ENCODE data around the gene RAB5B. TPM values are rescaled to one million over a fixed set of nuclear protein-coding genes. Genes with fewer than 3 reads are reported as not detected.

The RAB5B gene
- polyA plus RNA-seq, 2 donors: 78.2 to 88.8 TPM

DNA sequence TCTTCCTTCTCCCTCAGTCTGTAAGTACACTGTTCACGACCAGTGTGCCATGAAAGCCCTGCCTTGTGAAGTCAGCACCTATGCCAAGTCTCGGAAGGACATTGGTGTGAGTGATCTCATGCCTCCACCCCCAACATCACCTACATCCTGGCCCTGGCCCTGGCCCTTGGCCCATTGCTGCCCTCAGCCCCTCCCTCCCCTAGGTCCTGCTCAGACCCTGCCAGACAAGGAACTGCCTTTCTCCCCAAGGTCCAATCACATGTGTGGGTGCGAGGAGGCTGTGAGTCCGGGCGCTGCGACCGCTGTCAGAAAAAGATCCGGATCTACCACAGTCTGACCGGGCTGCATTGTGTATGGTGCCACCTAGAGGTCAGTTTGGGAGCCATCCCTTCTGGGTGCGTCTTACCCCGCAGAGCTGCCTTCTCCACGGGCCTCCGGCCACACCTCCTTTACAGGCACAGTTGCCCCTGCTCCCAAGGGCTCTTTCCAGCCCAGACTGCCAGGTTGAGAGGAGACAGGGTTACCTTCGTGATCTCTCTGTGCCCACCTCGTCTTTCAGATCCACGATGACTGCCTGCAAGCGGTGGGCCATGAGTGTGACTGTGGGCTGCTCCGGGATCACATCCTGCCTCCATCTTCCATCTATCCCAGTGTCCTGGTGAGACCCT, 33.7 kb upstream of the RAB5B start:
- no peak overlapping the region for H3K4me3 ChIP-seq (ENCODE audit: low read depth in 1 of 2, low read length in 2 of 2)
- H3K36me3 ChIP-seq (ENCODE audit: control insufficient read depth in 2 of 2, insufficient read depth in 2 of 2, low read length in 1 of 2): peaks cover 0 to 34% of the 10 kb centered on the region in 2 donors
- no peaks in the 10 kb centered on the region for H3K9me3 ChIP-seq (ENCODE audit: control insufficient read depth in 2 of 2, insufficient read depth in 1 of 2, low read depth in 1 of 2, low read length in 1 of 2)
- H3K27ac ChIP-seq (ENCODE audit: low read depth in 2 of 2, low read length in 1 of 2): peak overlapping the region; percentile 77 to 91
- 15 to 16% methylated on average over 18 of the region's 18 CpGs for WGBS, 2 donors
- H3K27me3 ChIP-seq (ENCODE audit: control insufficient read depth in 1 of 2, insufficient read depth in 2 of 2, low read length in 2 of 2): no peaks in the 10 kb centered on the region
- H3K4me1 ChIP-seq (ENCODE audit: control insufficient read depth in 2 of 2, insufficient read depth in 2 of 2, low read length in 1 of 2): peaks cover 4 to 11% of the 10 kb centered on the region in 2 donors

DNA sequence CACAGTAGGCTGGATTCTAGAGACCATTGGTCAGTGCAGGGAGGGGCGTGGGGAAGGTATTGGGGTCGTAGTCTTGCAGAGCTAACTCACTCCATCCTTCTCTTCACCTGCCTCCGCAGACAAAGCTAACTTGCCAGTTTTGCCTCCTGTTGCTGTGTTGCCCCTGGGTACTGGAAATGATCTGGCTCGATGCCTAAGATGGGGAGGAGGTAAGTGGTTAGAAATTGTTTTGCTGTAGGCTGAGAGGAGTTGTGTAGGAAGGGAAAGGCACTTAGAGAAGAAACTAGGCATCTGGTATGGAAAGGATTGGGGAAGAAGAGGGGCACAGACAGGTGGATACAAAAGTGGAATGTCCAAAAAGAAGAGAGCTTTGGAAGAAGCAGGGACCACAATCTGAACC, 31.8 kb upstream of the RAB5B start:
- peaks cover 4 to 9% of the 10 kb centered on the region in 2 donors for H3K4me1 ChIP-seq (ENCODE audit: control insufficient read depth in 2 of 2, insufficient read depth in 2 of 2, low read length in 1 of 2)
- H3K27me3 ChIP-seq (ENCODE audit: control insufficient read depth in 1 of 2, insufficient read depth in 2 of 2, low read length in 2 of 2): no peaks in the 10 kb centered on the region
- no peaks in the 10 kb centered on the region for H3K9me3 ChIP-seq (ENCODE audit: control insufficient read depth in 2 of 2, insufficient read depth in 1 of 2, low read depth in 1 of 2, low read length in 1 of 2)
- H3K27ac ChIP-seq (ENCODE audit: low read depth in 2 of 2, low read length in 1 of 2): no peak overlapping the region
- WGBS, 2 donors: 75 to 79% methylated on average over 4 of the region's 4 CpGs
- peaks cover 0 to 31% of the 10 kb centered on the region in 2 donors for H3K36me3 ChIP-seq (ENCODE audit: control insufficient read depth in 2 of 2, insufficient read depth in 2 of 2, low read length in 1 of 2)
- no peak overlapping the region for H3K4me3 ChIP-seq (ENCODE audit: low read depth in 1 of 2, low read length in 2 of 2)

DNA sequence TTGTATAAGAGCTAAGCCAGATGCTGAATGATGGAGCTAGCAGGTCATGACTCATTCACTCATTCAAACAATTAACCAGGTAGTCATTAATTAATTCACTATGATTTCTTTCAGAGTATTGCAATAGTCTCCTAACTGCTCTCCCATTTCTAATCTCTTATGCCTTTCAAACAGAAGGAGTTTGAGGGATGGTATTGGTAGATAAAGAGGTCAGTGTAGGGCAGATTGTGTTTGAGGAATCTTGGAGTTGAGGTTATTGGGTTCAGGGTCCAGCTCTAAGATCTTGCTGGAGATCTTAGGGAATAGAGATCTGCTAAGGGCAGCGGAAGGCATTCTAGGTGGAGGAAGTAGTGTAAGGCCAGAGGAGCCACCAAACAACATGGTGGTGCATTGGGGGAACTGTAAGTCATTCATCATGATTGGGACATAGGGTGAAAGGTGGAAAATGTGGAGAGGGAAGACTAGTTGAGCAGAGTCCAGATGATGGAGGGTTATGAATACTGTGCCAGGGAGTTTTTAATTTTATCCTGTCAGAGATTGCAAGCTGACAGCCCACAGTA, 31.2 kb upstream of the RAB5B start:
- peaks cover 0 to 31% of the 10 kb centered on the region in 2 donors for H3K36me3 ChIP-seq (ENCODE audit: control insufficient read depth in 2 of 2, insufficient read depth in 2 of 2, low read length in 1 of 2)
- no peaks in the 10 kb centered on the region for H3K9me3 ChIP-seq (ENCODE audit: control insufficient read depth in 2 of 2, insufficient read depth in 1 of 2, low read depth in 1 of 2, low read length in 1 of 2)
- 93 to 100% methylated on average over 1 of the region's 1 CpG for WGBS, 2 donors
- H3K27ac ChIP-seq (ENCODE audit: low read depth in 2 of 2, low read length in 1 of 2): peak overlapping the region in 1 of 2 donors; percentile 17
- H3K4me1 ChIP-seq (ENCODE audit: control insufficient read depth in 2 of 2, insufficient read depth in 2 of 2, low read length in 1 of 2): peaks cover 4 to 9% of the 10 kb centered on the region in 2 donors
- H3K4me3 ChIP-seq (ENCODE audit: low read depth in 1 of 2, low read length in 2 of 2): no peak overlapping the region
- no peaks in the 10 kb centered on the region for H3K27me3 ChIP-seq (ENCODE audit: control insufficient read depth in 1 of 2, insufficient read depth in 2 of 2, low read length in 2 of 2)

DNA sequence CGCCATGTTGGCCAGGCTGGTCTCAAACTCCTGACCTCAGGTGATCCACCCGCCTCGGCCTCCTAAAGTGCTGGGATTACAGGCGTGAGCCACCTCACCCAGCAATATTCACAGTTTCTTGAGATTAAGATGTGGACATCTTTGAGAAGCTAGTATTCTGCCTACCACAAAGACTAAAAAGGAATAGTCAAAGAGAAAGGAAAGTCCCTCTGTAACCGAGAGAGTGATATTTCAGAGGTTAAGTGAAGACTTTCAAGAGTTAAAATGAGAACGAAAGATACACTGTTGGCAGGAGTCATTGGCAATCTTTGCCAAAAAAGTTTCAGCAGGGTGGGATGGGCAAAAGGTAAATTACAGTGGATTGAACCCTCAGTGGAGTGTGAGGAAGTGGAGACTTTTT, 27.3 kb upstream of the RAB5B start:
- Histone ChIP-seq H3K27ac (ENCODE audit: low read depth in 2 of 2, low read length in 1 of 2) (no peak overlapping the region), H3K4me1 (ENCODE audit: control insufficient read depth in 2 of 2, insufficient read depth in 2 of 2, low read length in 1 of 2) (no peaks in the 10 kb centered on the region), H3K4me3 (ENCODE audit: low read depth in 1 of 2, low read length in 2 of 2) (no peak overlapping the region), H3K27me3 (ENCODE audit: control insufficient read depth in 1 of 2, insufficient read depth in 2 of 2, low read length in 2 of 2) (no peaks in the 10 kb centered on the region), H3K36me3 (ENCODE audit: control insufficient read depth in 2 of 2, insufficient read depth in 2 of 2, low read length in 1 of 2) (peaks cover 0 to 21% of the 10 kb centered on the region in 2 donors), H3K9me3 (ENCODE audit: control insufficient read depth in 2 of 2, insufficient read depth in 1 of 2, low read depth in 1 of 2, low read length in 1 of 2) (no peaks in the 10 kb centered on the region)
- 72 to 81% methylated on average over 6 of the region's 6 CpGs for WGBS, 2 donors

DNA sequence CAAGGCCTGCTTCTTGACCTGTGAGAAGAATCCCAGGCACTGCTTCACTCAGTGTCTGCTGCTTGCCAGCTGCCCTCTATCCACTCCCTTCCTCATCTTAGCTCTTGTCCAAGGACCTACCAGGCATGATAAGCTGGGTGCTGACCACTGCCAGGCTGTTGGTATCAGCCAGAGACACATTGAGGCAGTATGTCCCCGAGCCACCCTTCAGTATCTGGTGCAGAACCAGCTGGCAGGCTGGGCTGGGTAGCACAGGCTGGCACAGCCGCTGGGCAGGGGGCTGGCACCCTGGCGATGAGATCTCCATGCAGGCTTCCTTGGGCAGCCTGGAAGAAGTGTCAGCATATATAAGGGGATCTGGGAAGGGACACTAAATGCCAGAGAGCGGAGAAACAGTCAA, 18.5 kb upstream of the RAB5B start:
- Histone ChIP-seq H3K27ac (ENCODE audit: low read depth in 2 of 2, low read length in 1 of 2) (peak overlapping the region; percentile 18 to 65), H3K27me3 (ENCODE audit: control insufficient read depth in 1 of 2, insufficient read depth in 2 of 2, low read length in 2 of 2) (no peaks in the 10 kb centered on the region), H3K36me3 (ENCODE audit: control insufficient read depth in 2 of 2, insufficient read depth in 2 of 2, low read length in 1 of 2) (peaks cover 18 to 26% of the 10 kb centered on the region in 2 donors), H3K4me1 (ENCODE audit: control insufficient read depth in 2 of 2, insufficient read depth in 2 of 2, low read length in 1 of 2) (peaks cover 6 to 17% of the 10 kb centered on the region in 2 donors), H3K4me3 (ENCODE audit: low read depth in 1 of 2, low read length in 2 of 2) (no peak overlapping the region), H3K9me3 (ENCODE audit: control insufficient read depth in 2 of 2, insufficient read depth in 1 of 2, low read depth in 1 of 2, low read length in 1 of 2) (no peaks in the 10 kb centered on the region)
- WGBS, 2 donors: 79 to 83% methylated on average over 4 of the region's 4 CpGs

DNA sequence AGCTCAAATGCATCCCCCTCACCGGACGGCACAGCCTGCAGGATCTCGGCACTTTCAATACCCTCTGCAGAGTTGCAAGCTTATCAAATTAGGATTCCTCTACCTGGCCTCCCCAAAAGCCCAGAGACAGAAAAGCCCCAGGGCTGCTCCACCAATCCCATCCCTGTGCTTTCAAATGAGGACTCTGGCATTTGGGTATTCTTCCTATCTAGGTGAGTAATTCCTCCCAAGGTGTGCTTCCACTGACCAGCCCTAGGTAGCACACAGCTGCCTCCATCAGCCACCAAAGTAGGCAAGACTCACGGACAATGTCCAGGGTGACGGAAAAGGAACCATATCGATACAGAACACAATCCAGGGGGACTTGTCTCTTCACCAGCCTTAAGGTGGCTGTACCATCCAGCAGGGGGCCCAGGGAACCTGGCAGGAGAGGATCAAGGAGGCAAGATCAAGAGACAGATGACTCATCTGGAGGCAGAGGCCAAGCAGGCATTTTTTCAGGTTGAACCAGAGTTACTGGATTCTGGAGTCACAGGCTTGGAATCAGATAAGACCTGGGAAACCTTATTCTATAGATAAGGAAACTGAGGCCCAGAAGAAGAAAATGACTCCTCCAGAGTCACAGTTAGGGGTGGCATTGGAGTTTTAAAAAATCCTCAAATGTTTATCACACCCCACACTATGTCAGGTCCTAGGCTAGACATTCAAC, 17.9 kb upstream of the RAB5B start:
- Histone ChIP-seq H3K27me3 (ENCODE audit: control insufficient read depth in 1 of 2, insufficient read depth in 2 of 2, low read length in 2 of 2) (no peaks in the 10 kb centered on the region), H3K4me3 (ENCODE audit: low read depth in 1 of 2, low read length in 2 of 2) (no peak overlapping the region), H3K36me3 (ENCODE audit: control insufficient read depth in 2 of 2, insufficient read depth in 2 of 2, low read length in 1 of 2) (peaks cover 18 to 26% of the 10 kb centered on the region in 2 donors), H3K4me1 (ENCODE audit: control insufficient read depth in 2 of 2, insufficient read depth in 2 of 2, low read length in 1 of 2) (peaks cover 6 to 17% of the 10 kb centered on the region in 2 donors), H3K9me3 (ENCODE audit: control insufficient read depth in 2 of 2, insufficient read depth in 1 of 2, low read depth in 1 of 2, low read length in 1 of 2) (no peaks in the 10 kb centered on the region), H3K27ac (ENCODE audit: low read depth in 2 of 2, low read length in 1 of 2) (peak overlapping the region; percentile 18 to 65)
- WGBS, 2 donors: 67 to 72% methylated on average over 6 of the region's 6 CpGs

DNA sequence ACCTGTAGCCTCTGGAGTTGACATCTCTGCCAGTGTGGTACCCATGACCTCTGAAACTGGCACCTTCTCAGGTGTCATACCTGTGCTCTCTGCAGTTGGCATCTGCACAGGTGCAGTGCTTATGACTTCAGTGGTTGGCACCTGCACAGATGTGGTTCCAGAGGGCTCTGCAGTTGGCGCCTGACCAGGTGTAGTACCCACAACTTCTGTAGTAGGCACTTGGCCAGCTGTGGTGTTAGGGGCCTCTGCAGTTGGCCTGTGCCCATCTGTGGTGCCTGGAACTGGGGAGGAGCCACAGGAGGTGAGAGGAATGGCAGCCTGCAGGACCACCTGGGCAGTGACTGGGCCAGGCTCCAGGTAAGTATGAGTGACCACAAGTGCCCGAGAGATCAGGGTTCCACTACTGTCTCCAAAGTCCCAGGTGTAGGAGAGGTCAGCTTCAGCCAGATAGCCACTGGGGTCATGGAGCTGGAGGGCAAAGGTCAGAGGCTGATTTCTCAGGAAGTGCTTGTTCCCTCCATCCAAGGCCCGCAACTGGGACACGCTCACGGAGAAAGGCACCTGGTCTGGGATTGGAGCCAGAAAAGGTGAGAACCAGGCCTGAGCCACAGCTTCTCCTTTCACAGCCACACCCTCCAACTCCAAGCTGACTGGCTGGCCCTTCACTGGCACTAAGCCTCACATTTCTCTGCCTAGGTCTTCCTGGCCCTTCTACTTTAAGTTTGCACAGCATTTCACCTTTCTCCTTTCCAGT, 16.6 kb upstream of the RAB5B start:
- 47 to 48% methylated on average over 5 of the region's 5 CpGs for WGBS, 2 donors
- H3K4me3 ChIP-seq (ENCODE audit: low read depth in 1 of 2, low read length in 2 of 2): no peak overlapping the region
- peaks cover 6 to 17% of the 10 kb centered on the region in 2 donors for H3K4me1 ChIP-seq (ENCODE audit: control insufficient read depth in 2 of 2, insufficient read depth in 2 of 2, low read length in 1 of 2)
- H3K9me3 ChIP-seq (ENCODE audit: control insufficient read depth in 2 of 2, insufficient read depth in 1 of 2, low read depth in 1 of 2, low read length in 1 of 2): no peaks in the 10 kb centered on the region
- peaks cover 14% of the 10 kb centered on the region in 2 donors for H3K36me3 ChIP-seq (ENCODE audit: control insufficient read depth in 2 of 2, insufficient read depth in 2 of 2, low read length in 1 of 2)
- H3K27me3 ChIP-seq (ENCODE audit: control insufficient read depth in 1 of 2, insufficient read depth in 2 of 2, low read length in 2 of 2): no peaks in the 10 kb centered on the region
- H3K27ac ChIP-seq (ENCODE audit: low read depth in 2 of 2, low read length in 1 of 2): peak overlapping the region; percentile 57 to 60

DNA sequence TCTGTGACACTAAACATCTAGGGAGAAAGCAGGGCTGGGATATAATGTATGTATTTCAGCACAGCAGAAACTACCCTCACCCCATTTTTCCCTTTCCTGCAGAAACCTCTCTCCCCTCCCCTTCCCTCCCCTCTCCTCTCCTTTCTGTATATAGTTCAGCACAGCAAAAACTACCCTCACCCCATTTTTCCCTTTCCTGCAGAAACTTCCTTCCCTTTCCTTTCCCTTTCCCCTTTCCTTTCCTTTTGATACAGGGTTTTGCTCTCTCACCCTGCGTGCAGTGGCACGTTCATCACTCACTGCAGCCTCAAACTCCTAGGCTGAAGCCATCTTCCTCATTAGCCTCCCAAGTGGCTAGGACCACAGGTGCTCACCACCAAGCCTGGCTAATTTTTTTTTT, 10.1 kb upstream of the RAB5B start:
- 80 to 86% methylated on average over 2 of the region's 2 CpGs for WGBS, 2 donors
- H3K36me3 ChIP-seq (ENCODE audit: control insufficient read depth in 2 of 2, insufficient read depth in 2 of 2, low read length in 1 of 2): no peaks in the 10 kb centered on the region

DNA sequence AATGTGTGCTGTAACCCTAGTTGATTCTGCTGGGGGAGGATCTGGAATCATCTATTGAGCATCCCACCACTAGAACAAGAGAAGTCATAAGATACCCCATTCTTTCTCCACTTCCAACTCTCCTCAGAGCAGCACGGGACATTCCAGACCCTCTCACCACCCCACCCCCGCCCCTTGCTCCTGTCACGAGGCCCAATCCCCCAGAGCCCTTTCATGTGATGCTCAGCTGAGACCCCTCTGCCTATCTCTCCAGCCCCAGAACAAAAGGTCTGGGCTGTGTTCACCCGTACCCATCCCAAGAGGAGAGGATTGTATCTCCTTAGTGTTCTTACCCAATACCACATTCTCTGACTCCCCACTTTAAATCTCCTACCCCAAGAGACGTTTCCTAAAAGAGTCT, 8.6 kb upstream of the RAB5B start:
- no peaks in the 10 kb centered on the region for H3K36me3 ChIP-seq (ENCODE audit: control insufficient read depth in 2 of 2, insufficient read depth in 2 of 2, low read length in 1 of 2)
- 76 to 88% methylated on average over 5 of the region's 5 CpGs for WGBS, 2 donors
- H3K4me1 ChIP-seq (ENCODE audit: control insufficient read depth in 2 of 2, insufficient read depth in 2 of 2, low read length in 1 of 2): peaks cover 0 to 4% of the 10 kb centered on the region in 2 donors
- H3K27me3 ChIP-seq (ENCODE audit: control insufficient read depth in 1 of 2, insufficient read depth in 2 of 2, low read length in 2 of 2): no peaks in the 10 kb centered on the region
- H3K9me3 ChIP-seq (ENCODE audit: control insufficient read depth in 2 of 2, insufficient read depth in 1 of 2, low read depth in 1 of 2, low read length in 1 of 2): no peaks in the 10 kb centered on the region
- no peak overlapping the region for H3K4me3 ChIP-seq (ENCODE audit: low read depth in 1 of 2, low read length in 2 of 2)
- H3K27ac ChIP-seq (ENCODE audit: low read depth in 2 of 2, low read length in 1 of 2): no peak overlapping the region

More for the DNA sequence above, 10.1 kb upstream of the RAB5B start:
- Histone ChIP-seq H3K27me3 (ENCODE audit: control insufficient read depth in 1 of 2, insufficient read depth in 2 of 2, low read length in 2 of 2) (no peaks in the 10 kb centered on the region), H3K27ac (ENCODE audit: low read depth in 2 of 2, low read length in 1 of 2) (no peak overlapping the region), H3K4me1 (ENCODE audit: control insufficient read depth in 2 of 2, insufficient read depth in 2 of 2, low read length in 1 of 2) (peaks cover 0 to 4% of the 10 kb centered on the region in 2 donors), H3K4me3 (ENCODE audit: low read depth in 1 of 2, low read length in 2 of 2) (no peak overlapping the region), H3K9me3 (ENCODE audit: control insufficient read depth in 2 of 2, insufficient read depth in 1 of 2, low read depth in 1 of 2, low read length in 1 of 2) (no peaks in the 10 kb centered on the region)

Data from esophagus (tissue), 2 donors.